ENCODE measurements around the gene NTN1. TPM values are rescaled to one million over a fixed set of nuclear protein-coding genes. Genes with fewer than 3 reads are reported as not detected.

The NTN1 gene
- total RNA-seq, 1 donor = 0.36 TPM

DNA sequence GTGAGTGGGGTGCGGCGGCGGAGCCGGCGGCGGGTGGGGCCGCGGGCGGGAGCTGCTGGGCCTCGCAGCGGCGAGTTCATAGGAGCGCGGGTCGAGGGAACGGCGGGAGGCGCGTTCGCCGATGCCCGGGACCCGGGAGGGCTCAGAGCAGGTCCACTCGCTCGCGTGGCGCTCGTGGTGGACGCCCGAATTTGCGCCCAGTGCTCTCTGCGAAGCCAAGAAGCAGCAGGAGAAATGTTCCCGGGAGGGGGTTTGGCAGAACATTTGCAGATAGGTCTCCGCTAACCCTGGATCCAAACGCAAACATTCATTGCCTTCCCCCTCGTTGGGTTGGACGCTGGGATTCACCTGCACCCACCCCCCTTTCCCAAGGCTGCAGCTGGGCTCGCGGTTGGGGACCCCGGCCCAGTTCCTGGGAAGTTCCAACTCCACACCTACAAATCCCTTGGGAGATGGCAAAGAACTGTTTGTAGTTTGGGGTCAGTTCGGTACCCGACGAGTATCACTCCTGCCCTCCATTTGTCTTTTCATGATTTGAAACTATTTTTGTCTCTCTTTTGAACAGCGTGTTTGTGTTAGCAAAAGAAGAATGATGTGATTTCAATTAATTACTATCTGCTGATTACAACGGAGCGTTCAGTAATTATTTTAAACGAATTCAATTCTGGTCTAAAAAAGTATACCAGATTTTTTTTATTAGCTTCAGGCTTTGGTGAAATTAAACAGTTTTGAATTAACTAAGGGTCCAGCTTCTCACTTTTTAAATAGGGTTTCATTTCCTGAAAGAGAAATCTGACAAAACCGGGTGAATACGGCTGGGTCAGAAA lies 2.3 kb downstream of the NTN1 start:
- Histone ChIP-seq H3K36me3 (ENCODE audit: insufficient read depth, low read length) (no peaks in the 10 kb centered on the region), H4K20me1 (ENCODE audit: insufficient read depth, low read length) (no peaks in the 10 kb centered on the region), H3K79me2 (ENCODE audit: insufficient read depth, low read length) (no peaks in the 10 kb centered on the region), H3K4me2 (ENCODE audit: insufficient read depth, low read length) (no peak overlapping the region), H3K4me1 (ENCODE audit: insufficient read depth, low read length) (no peaks in the 10 kb centered on the region), H3K27me3 (ENCODE audit: insufficient read depth, low read length) (peaks cover 43% of the 10 kb centered on the region), H3K27ac (ENCODE audit: low read depth, low read length) (no peak overlapping the region), H3K4me3 (ENCODE audit: insufficient read depth, low read length) (no peak overlapping the region), H3K9me3 (ENCODE audit: low read depth, low read length) (no peaks in the 10 kb centered on the region), H2AFZ (ENCODE audit: low read length) (no peak overlapping the region)
- DNase-seq (ENCODE audit: insufficient read length, low spot score, missing footprints) = peak; percentile 68
- TF ChIP-seq, protein P1, sequence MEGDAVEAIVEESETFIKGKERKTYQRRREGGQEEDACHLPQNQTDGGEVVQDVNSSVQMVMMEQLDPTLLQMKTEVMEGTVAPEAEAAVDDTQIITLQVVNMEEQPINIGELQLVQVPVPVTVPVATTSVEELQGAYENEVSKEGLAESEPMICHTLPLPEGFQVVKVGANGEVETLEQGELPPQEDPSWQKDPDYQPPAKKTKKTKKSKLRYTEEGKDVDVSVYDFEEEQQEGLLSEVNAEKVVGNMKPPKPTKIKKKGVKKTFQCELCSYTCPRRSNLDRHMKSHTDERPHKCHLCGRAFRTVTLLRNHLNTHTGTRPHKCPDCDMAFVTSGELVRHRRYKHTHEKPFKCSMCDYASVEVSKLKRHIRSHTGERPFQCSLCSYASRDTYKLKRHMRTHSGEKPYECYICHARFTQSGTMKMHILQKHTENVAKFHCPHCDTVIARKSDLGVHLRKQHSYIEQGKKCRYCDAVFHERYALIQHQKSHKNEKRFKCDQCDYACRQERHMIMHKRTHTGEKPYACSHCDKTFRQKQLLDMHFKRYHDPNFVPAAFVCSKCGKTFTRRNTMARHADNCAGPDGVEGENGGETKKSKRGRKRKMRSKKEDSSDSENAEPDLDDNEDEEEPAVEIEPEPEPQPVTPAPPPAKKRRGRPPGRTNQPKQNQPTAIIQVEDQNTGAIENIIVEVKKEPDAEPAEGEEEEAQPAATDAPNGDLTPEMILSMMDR (IDR thresholded peaks at IDR 0.05; ENCODE audit: extremely low read depth, low read depth, low read length) = no peak

DNA sequence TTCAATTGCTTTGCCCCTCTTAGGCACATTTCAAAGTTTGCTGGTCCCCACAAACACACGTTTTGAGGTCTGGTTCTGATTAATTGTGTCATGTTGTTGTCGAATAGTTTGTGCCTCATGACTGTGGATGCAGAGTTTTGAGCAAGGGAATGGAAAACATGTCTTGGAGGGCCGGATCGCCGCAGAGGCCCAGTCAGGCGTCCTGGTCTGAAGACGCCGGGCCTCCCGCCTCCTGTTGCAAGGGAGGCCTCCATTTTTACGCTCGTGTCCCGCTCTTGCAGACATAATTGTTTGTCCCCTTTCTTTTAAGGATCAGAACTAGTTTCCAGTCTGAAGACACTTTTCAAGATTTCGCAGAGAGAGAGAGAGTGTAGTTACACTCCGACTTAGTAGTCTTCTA lies 3.2 kb downstream of the NTN1 start:
- H3K4me2 ChIP-seq (ENCODE audit: insufficient read depth, low read length) = no peak overlapping the region
- no peaks in the 10 kb centered on the region for H3K36me3 ChIP-seq (ENCODE audit: insufficient read depth, low read length)
- TF ChIP-seq, protein P1 (IDR thresholded peaks at IDR 0.05; ENCODE audit: extremely low read depth, low read depth, low read length) = no peak
- H4K20me1 ChIP-seq (ENCODE audit: insufficient read depth, low read length) = no peaks in the 10 kb centered on the region
- H2AFZ ChIP-seq (ENCODE audit: low read length) = no peak overlapping the region
- H3K9me3 ChIP-seq (ENCODE audit: low read depth, low read length) = no peaks in the 10 kb centered on the region
- peak; percentile 73 for DNase-seq (ENCODE audit: insufficient read length, low spot score, missing footprints)
- H3K27me3 ChIP-seq (ENCODE audit: insufficient read depth, low read length) = peaks cover 47% of the 10 kb centered on the region
- H3K79me2 ChIP-seq (ENCODE audit: insufficient read depth, low read length) = no peaks in the 10 kb centered on the region
- no peaks in the 10 kb centered on the region for H3K4me1 ChIP-seq (ENCODE audit: insufficient read depth, low read length)
- no peak overlapping the region for H3K4me3 ChIP-seq (ENCODE audit: insufficient read depth, low read length)
- no peak overlapping the region for H3K27ac ChIP-seq (ENCODE audit: low read depth, low read length)

DNA sequence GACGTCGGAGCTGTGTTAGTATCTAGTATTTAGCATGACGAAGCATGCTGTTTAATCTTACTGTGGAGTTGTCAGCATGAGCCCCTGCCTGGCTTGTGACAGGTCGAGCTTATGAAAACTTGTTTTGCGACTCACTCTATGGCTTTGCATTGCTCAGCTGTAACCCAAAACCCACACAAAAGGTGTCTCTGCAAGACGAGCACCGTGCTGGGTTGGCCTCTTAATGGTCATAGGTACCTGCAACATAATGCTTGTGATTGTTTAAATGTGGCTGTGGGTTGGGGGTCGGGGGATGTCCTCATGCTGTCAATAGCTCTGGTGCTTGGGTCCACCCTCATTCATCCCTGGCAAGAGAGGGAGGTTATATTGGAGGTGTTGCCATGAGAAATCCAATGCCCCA lies 5.4 kb downstream of the NTN1 start:
- Histone ChIP-seq H3K4me3 (ENCODE audit: insufficient read depth, low read length) (no peak overlapping the region), H3K36me3 (ENCODE audit: insufficient read depth, low read length) (no peaks in the 10 kb centered on the region), H2AFZ (ENCODE audit: low read length) (no peak overlapping the region), H3K27me3 (ENCODE audit: insufficient read depth, low read length) (peaks cover 37% of the 10 kb centered on the region), H3K9me3 (ENCODE audit: low read depth, low read length) (no peaks in the 10 kb centered on the region), H4K20me1 (ENCODE audit: insufficient read depth, low read length) (no peaks in the 10 kb centered on the region), H3K4me1 (ENCODE audit: insufficient read depth, low read length) (no peaks in the 10 kb centered on the region), H3K4me2 (ENCODE audit: insufficient read depth, low read length) (no peak overlapping the region), H3K79me2 (ENCODE audit: insufficient read depth, low read length) (no peaks in the 10 kb centered on the region), H3K27ac (ENCODE audit: low read depth, low read length) (no peak overlapping the region)
- TF ChIP-seq, protein P1 (IDR thresholded peaks at IDR 0.05; ENCODE audit: extremely low read depth, low read depth, low read length) = no peak
- DNase-seq (ENCODE audit: insufficient read length, low spot score, missing footprints) = no peak

DNA sequence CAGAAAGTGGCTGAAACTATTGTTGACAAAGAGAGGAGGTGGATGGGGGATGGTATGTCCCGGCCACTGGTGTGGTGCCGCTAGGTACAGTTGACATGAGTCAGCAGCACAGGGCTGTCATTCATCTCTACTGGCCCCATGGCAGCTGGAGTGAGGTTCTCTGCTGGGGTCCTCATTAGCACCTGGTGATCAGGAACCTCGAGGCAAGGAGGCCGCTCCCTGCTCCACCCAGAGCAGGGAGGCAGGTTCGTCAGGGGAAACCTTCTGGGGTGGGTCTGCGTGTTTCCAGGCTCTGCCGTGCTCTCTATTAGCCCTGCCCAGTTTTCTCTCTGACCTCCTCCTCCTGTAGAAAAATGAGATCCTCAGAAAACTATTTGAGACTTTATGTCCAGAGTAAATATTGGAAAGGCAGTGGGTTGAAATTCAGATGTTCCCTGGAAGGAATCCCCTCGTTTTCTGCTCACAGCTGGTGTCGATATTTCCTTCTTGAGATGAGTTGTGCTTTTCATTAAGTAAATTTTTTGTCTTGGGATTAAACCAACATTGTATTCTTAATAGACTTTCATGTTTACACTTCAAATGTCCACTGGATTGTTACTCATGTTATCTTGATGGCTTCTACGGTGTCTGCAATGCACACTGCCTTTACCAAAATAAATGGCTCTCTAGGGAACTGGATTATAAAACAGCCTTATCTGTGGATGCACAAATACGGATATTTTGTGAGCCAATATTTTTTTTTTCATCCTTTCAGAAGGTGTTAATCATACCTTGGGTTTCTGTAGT lies 7.1 kb downstream of the NTN1 start:
- Histone ChIP-seq H4K20me1 (ENCODE audit: insufficient read depth, low read length) (no peaks in the 10 kb centered on the region), H3K4me1 (ENCODE audit: insufficient read depth, low read length) (no peaks in the 10 kb centered on the region), H3K27ac (ENCODE audit: low read depth, low read length) (no peak overlapping the region), H3K9me3 (ENCODE audit: low read depth, low read length) (no peaks in the 10 kb centered on the region), H3K36me3 (ENCODE audit: insufficient read depth, low read length) (no peaks in the 10 kb centered on the region), H3K4me3 (ENCODE audit: insufficient read depth, low read length) (no peak overlapping the region), H3K4me2 (ENCODE audit: insufficient read depth, low read length) (no peak overlapping the region), H2AFZ (ENCODE audit: low read length) (no peak overlapping the region), H3K79me2 (ENCODE audit: insufficient read depth, low read length) (no peaks in the 10 kb centered on the region), H3K27me3 (ENCODE audit: insufficient read depth, low read length) (peaks cover 24% of the 10 kb centered on the region)
- no peak for DNase-seq (ENCODE audit: insufficient read length, low spot score, missing footprints)
- TF ChIP-seq, protein P1 (IDR thresholded peaks at IDR 0.05; ENCODE audit: extremely low read depth, low read depth, low read length) = no peak
